MM.1S (cell line): Measurements from ENCODE around the gene SOBP.

ENCODE experiments used
- DNase-seq: peaks from one replicate; pipeline ENCODE4 v3.0.0-alpha.2; 2015
- H2AFZ ChIP-seq: fragments of 300-600 bp; sonication (generic); 2 replicates; pipeline ENCODE4 v1.6.0; 2016; ENCODE audit warnings: antibody characterized with exemption, low read length
- H3F3A ChIP-seq: fragments of 300-600 bp; sonication (generic); 2 replicates; pipeline ENCODE4 v1.6.1; 2016; ENCODE audit warnings: mild to moderate bottlenecking, antibody characterized with exemption, low read length, moderate library complexity, mixed read lengths; ENCODE audit not compliant: insufficient read depth
- H3K27ac ChIP-seq: fragments of 300-600 bp; sonication (generic); 2 replicates; pipeline ENCODE4 v1.5.1; 2016; ENCODE audit warnings: mild to moderate bottlenecking, low read length
- H3K27me3 ChIP-seq: fragments of 300-600 bp; sonication (generic); replicated peaks from 2 replicates; pipeline ENCODE4 v1.6.0; 2016; ENCODE audit warnings: low read length; ENCODE audit not compliant: insufficient read depth
- H3K36me3 ChIP-seq: fragments of 300-600 bp; sonication (generic); replicated peaks from 2 replicates; pipeline ENCODE4 v1.6.1; 2016; ENCODE audit warnings: mild to moderate bottlenecking, low read length, mixed read lengths; ENCODE audit not compliant: insufficient read depth
- H3K4me1 ChIP-seq: fragments of 300-600 bp; sonication (generic); 2 replicates; pipeline ENCODE4 v1.6.1; 2016; ENCODE audit warnings: low read length, mixed read lengths
- H3K4me2 ChIP-seq: fragments of 300-600 bp; sonication (generic); 2 replicates; pipeline ENCODE4 v1.6.0; 2016; ENCODE audit warnings: low read depth, low read length
- H3K4me3 ChIP-seq: fragments of 300-600 bp; sonication (generic); 2 replicates; pipeline ENCODE4 v1.5.1; 2016; ENCODE audit warnings: low read length, mixed read lengths
- H3K79me2 ChIP-seq: fragments of 300-600 bp; sonication (generic); 2 replicates; pipeline ENCODE4 v1.6.1; 2016; ENCODE audit warnings: mixed run types, low read length, mixed read lengths
- H3K9ac ChIP-seq: fragments of 300-600 bp; sonication (generic); 2 replicates; pipeline ENCODE4 v1.6.1; 2016; ENCODE audit warnings: low read length, mixed read lengths
- H3K9me2 ChIP-seq: fragments of 300-600 bp; sonication (generic); replicated peaks from 2 replicates; pipeline ENCODE4 v1.6.1; 2016; ENCODE audit warnings: mild to moderate bottlenecking, low read length, mixed read lengths; ENCODE audit not compliant: insufficient read depth
- H3K9me3 ChIP-seq: fragments of 300-600 bp; sonication (generic); replicated peaks from 2 replicates; pipeline ENCODE4 v1.6.1; 2016; ENCODE audit warnings: mild to moderate bottlenecking, low read length, mixed read lengths; ENCODE audit not compliant: insufficient read depth
- H4K20me1 ChIP-seq: fragments of 300-600 bp; sonication (generic); 2 replicates; pipeline ENCODE4 v1.6.1; 2016; ENCODE audit warnings: mild to moderate bottlenecking, low read length, moderate library complexity, mixed read lengths; ENCODE audit not compliant: insufficient read depth
- EZH2 ChIP-seq: fragments of 300-600 bp; sonication (generic); optimal IDR thresholded peaks from 2 replicates; pipeline ENCODE3; 2017; ENCODE audit warnings: low read depth, mild to moderate bottlenecking, antibody characterized with exemption, low read length, mixed read lengths
- EZH2phosphoT487 ChIP-seq: fragments of 300-600 bp; sonication (generic); IDR thresholded peaks from 2 replicates; pipeline ENCODE4 v1.6.1; 2018; ENCODE audit warnings: antibody characterized with exemption, low read length
- TF ChIP-seq, protein P1 (sequence below): fragments of 300-600 bp; sonication (generic); IDR thresholded peaks from 2 replicates; pipeline ENCODE4 v1.5.1; 2016; ENCODE audit warnings: antibody characterized with exemption, low read length, mixed read lengths

The SOBP gene

DNA sequence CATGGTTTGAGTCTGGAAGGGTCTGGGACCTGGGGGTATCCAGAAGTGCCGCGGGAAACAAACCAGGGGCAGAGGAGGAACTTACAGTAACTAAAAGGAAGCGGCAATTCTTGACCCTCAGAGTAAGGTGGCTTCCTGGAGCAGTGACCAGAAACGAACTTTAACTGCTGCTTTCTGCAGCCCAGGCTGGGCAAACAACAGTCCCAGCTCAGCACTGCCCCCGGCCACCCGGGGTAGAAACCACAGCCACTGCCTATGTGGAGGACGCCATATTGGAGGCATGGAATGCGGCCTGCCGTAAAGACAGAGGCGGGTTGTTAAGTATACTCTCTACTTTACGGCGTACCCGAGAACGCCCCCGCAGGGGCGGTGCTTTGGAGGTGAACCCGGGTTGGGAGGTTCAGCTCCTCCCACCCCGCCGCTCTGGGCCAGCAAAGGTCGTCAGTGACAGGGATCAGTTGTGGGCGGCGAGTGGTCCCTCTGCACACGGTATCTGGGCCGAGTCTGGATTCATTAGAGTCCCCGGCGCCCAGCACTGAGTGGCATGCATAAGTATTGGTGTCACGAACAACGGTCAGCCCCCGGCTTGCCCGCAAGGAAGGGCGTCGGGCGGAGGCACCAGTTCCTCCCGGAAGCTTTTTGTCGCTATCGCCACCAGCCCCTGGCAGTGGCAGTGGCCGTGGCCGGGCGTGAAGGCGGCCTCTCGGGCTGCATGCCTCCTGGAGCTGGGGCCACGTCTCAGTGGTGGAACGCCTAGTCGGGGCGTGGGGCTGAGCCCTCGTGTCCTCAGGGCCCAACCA is 30.4 kb upstream of the SOBP start, which contains the start of gene PDSS2:
Gene PDSS2 (minus strand): TSS at position 282 of the 800 bp plus-strand sequence. CDS start 279 bp downstream, at position 3.
- Histone ChIP-seq H3K27ac (peak within 1 kb of the TSS; percentile 62), H2AFZ (peak within 1 kb of the TSS; percentile 97), H3K4me2 (peak within 1 kb of the TSS; percentile 95), H3K79me2 (peaks cover 27% of the 10 kb centered on the region), H3K9me2 (no peaks in the 10 kb centered on the region), H3K36me3 (no peaks in the 10 kb centered on the region), H3K4me1 (no peaks in the 10 kb centered on the region), H3K4me3 (peak within 1 kb of the TSS; percentile 96), H3F3A (peaks cover 9% of the 10 kb centered on the region; the same call in 1 of the 2 replicates), H3K27me3 (no peaks in the 10 kb centered on the region), H3K9ac (peak within 1 kb of the TSS; percentile 87), H3K9me3 (no peaks in the 10 kb centered on the region), H4K20me1 (no peaks in the 10 kb centered on the region)
- TF ChIP-seq, protein P1, sequence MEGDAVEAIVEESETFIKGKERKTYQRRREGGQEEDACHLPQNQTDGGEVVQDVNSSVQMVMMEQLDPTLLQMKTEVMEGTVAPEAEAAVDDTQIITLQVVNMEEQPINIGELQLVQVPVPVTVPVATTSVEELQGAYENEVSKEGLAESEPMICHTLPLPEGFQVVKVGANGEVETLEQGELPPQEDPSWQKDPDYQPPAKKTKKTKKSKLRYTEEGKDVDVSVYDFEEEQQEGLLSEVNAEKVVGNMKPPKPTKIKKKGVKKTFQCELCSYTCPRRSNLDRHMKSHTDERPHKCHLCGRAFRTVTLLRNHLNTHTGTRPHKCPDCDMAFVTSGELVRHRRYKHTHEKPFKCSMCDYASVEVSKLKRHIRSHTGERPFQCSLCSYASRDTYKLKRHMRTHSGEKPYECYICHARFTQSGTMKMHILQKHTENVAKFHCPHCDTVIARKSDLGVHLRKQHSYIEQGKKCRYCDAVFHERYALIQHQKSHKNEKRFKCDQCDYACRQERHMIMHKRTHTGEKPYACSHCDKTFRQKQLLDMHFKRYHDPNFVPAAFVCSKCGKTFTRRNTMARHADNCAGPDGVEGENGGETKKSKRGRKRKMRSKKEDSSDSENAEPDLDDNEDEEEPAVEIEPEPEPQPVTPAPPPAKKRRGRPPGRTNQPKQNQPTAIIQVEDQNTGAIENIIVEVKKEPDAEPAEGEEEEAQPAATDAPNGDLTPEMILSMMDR: peak; percentile 51
- TF ChIP-seq EZH2phosphoT487 (no peak), EZH2 (no peak)
- peak; percentile 98 for DNase-seq

DNA sequence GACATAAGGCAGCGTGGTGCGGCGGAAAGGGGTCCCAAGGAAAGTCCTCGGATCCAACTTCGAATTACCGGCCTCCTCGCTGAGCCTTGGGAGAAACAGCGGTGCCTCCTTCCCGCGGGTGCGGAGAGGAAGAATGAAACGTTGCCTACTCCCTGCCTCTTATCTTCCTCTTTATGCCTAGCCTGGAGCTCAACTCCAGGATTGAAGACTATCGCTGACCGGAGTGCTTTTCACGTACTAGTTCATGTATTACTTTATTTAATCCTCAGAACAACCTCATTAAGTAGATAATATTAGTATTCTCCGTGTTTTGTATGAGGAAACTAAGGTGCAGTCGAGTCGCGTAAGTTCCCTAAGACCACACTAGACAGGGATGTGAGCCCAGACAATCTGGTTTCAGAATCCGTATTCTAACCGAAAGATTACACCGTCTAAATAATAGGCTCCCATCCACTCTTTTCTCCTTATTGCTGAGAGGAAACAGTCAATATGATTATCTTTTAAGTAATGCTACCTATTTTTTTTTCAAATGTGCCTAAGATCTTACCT is 29.8 kb upstream of the SOBP start:
- peak overlapping the region; percentile 94 for H2AFZ ChIP-seq
- H4K20me1 ChIP-seq: no peaks in the 10 kb centered on the region
- TF ChIP-seq EZH2phosphoT487 (no peak), EZH2 (no peak)
- TF ChIP-seq, protein P1: no peak
- H3K4me2 ChIP-seq: peak overlapping the region; percentile 85
- no peaks in the 10 kb centered on the region for H3K9me3 ChIP-seq
- H3K9me2 ChIP-seq: no peaks in the 10 kb centered on the region
- peaks cover 21% of the 10 kb centered on the region for H3K79me2 ChIP-seq
- peaks cover 9% of the 10 kb centered on the region; the same call in 1 of the 2 replicates for H3F3A ChIP-seq
- H3K9ac ChIP-seq: peak overlapping the region; percentile 87
- no peaks in the 10 kb centered on the region for H3K36me3 ChIP-seq
- H3K4me3 ChIP-seq: peak overlapping the region; percentile 96
- no peak for DNase-seq
- peak overlapping the region; percentile 62; the same call in 1 of the 2 replicates for H3K27ac ChIP-seq
- H3K27me3 ChIP-seq: no peaks in the 10 kb centered on the region
- H3K4me1 ChIP-seq: no peaks in the 10 kb centered on the region

DNA sequence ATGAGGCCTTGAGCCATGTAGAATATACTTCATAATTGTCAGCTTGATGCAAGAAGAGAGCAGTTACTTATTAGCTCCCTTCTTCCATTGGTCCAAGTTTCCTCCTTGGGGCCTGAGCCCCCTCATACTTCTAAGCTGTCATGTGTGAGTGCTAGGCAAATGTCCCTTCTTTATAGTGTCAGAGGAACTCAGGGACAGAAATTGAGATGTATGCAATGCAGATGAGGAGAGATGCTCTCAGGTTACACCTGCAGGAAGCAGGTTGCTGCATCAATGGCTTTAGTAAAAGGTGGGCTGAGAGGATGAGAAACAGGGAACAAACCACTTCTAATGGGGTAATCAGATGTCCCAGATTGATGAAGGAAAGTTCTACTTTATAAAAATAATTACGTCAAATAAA is 23.9 kb upstream of the SOBP start:
- H3K4me1 ChIP-seq: no peaks in the 10 kb centered on the region
- no peak for TF ChIP-seq EZH2

DNA sequence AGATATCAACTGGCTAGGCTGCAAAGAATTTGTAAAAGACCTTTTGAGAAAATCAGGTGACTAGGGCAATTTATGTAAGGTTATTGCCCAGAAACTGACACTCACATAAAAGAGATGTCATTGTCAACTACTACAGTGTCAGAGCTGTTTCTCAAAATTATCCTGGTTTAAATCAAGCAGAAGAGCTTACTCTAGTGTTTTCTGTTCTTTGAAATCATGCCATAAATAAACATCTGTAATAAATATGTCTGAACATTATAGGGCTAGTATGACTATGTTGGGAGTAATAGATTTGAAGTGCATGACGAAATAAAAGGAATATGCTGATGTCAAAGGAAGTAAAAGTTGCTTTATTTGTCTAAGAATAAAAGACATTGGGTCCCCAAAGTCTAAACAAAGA is 19.6 kb upstream of the SOBP start:
- no peaks in the 10 kb centered on the region for H3K79me2 ChIP-seq
- no peak overlapping the region for H3K27ac ChIP-seq
- H4K20me1 ChIP-seq: no peaks in the 10 kb centered on the region
- H3K36me3 ChIP-seq: no peaks in the 10 kb centered on the region
- H3K4me3 ChIP-seq: no peak overlapping the region
- no peak for TF ChIP-seq EZH2phosphoT487
- TF ChIP-seq, protein P1: no peak
- TF ChIP-seq EZH2: no peak
- H3K4me1 ChIP-seq: no peaks in the 10 kb centered on the region
- H3K9ac ChIP-seq: no peak overlapping the region
- H3K9me3 ChIP-seq: no peaks in the 10 kb centered on the region
- no peak for DNase-seq
- H3F3A ChIP-seq: no peaks in the 10 kb centered on the region
- no peak overlapping the region for H2AFZ ChIP-seq
- H3K27me3 ChIP-seq: no peaks in the 10 kb centered on the region
- no peak overlapping the region for H3K4me2 ChIP-seq
- no peaks in the 10 kb centered on the region for H3K9me2 ChIP-seq

More for the DNA sequence above, 23.9 kb upstream of the SOBP start:
- Histone ChIP-seq H3K27me3 (no peaks in the 10 kb centered on the region), H2AFZ (no peak overlapping the region), H3K9me2 (no peaks in the 10 kb centered on the region), H3F3A (no peaks in the 10 kb centered on the region), H3K79me2 (no peaks in the 10 kb centered on the region), H3K36me3 (no peaks in the 10 kb centered on the region), H3K4me3 (no peak overlapping the region), H3K9ac (no peak overlapping the region), H3K4me2 (no peak overlapping the region), H4K20me1 (no peaks in the 10 kb centered on the region), H3K9me3 (no peaks in the 10 kb centered on the region), H3K27ac (no peak overlapping the region)
- no peak for DNase-seq
